Frontal cortex (tissue), 4 donors: Measurements from ENCODE around the gene LUC7L. TPM values are rescaled to one million over a fixed set of nuclear protein-coding genes. Genes with fewer than 3 reads are reported as not detected.
"Not testable (repeated sequence)": the region's sequence is repeated elsewhere in the genome, so short reads cannot be mapped to it uniquely, and the experiment has no call there.

Source experiments
- DNase-seq, 2 donors: peaks; one replicate each; pipeline ENCODE4 v3.0.0; 2012; ENCODE audit warnings: low spot score in 2 of 2
- FAIRE-seq: peaks from 2 replicates; lab custom pipeline; 2012; peaks lifted over from hg19 to GRCh38; lab: Jason Lieb, UNC
- total RNA-seq: library from RNA; depleted of rRNA; stranded (reverse); fragments of >200 nt; gene quantifications from one replicate; pipeline ENCODE4 v1.2.3, GENCODE V29; 2014
- donor health status: control.
- donor health status: control.
- donor health status: control.

The LUC7L gene
- total RNA-seq, 1 donor from 2014 or later = 75.0 TPM

- FAIRE-seq = no peak
Observed at GRCh38 chr16:170788-171187, 58.5 kb downstream of the LUC7L start.

GRCh38 chr16:170088-170507 lies 59.2 kb downstream of the LUC7L start:
- FAIRE-seq, DNase-seq: not testable (repeated sequence)

More at GRCh38 chr16:170788-171187, 58.5 kb downstream of the LUC7L start:
- no peak for DNase-seq

- FAIRE-seq (no peak), DNase-seq (no peak)
Observed at GRCh38 chr16:169014-169413, 60.2 kb downstream of the LUC7L start.

GRCh38 chr16:168424-168823 lies 60.8 kb downstream of the LUC7L start:
- no peak for DNase-seq
- no peak for FAIRE-seq

GRCh38 chr16:167122-167690 lies 62.0 kb downstream of the LUC7L start:
- FAIRE-seq (no peak), DNase-seq (no peak)

- no peak for FAIRE-seq
- DNase-seq = no peak
Observed at GRCh38 chr16:166375-167121, 62.7 kb downstream of the LUC7L start.

- peak in 1 of 2 donors; percentile 62 for DNase-seq
- no peak for FAIRE-seq
Observed at GRCh38 chr16:165539-166374, 63.5 kb downstream of the LUC7L start, which contains the start of gene HBM. Gene HBM, plus strand, starts transcription at chr16:165978. Its CDS starts 20 bp downstream, at chr16:165998.

GRCh38 chr16:164827-165538 lies 64.3 kb downstream of the LUC7L start:
- FAIRE-seq (no peak), DNase-seq (no peak)

GRCh38 chr16:164134-164823 lies 65.0 kb downstream of the LUC7L start:
- FAIRE-seq, DNase-seq: not testable (repeated sequence)

- DNase-seq = not testable (repeated sequence)
Observed at GRCh38 chr16:163696-164095, 65.6 kb downstream of the LUC7L start.

GRCh38 chr16:163139-163538 lies 66.1 kb downstream of the LUC7L start:
- not testable (repeated sequence) for FAIRE-seq

More at GRCh38 chr16:163696-164095, 65.6 kb downstream of the LUC7L start:
- FAIRE-seq = not testable (repeated sequence)

GRCh38 chr16:162271-162991 lies 66.8 kb downstream of the LUC7L start:
- DNase-seq (no peak), FAIRE-seq (no peak)

More at GRCh38 chr16:163139-163538, 66.1 kb downstream of the LUC7L start:
- DNase-seq = not testable (repeated sequence)

- FAIRE-seq = no peak
Observed at GRCh38 chr16:160691-161190, 68.5 kb downstream of the LUC7L start.

GRCh38 chr16:160242-160641 lies 69.0 kb downstream of the LUC7L start:
- FAIRE-seq, DNase-seq: not testable (repeated sequence)

More at GRCh38 chr16:160691-161190, 68.5 kb downstream of the LUC7L start:
- no peak for DNase-seq

GRCh38 chr16:159136-159849 lies 70.0 kb downstream of the LUC7L start:
- DNase-seq = no peak
- no peak for FAIRE-seq

- FAIRE-seq (no peak), DNase-seq (no peak)
Observed at GRCh38 chr16:155031-155398, 74.2 kb downstream of the LUC7L start.

GRCh38 chr16:154217-155030 lies 74.8 kb downstream of the LUC7L start:
- FAIRE-seq = no peak
- no peak for DNase-seq
